ENCODE results near the gene TEX48.
A peak's percentile ranks its signal among the peaks of the same experiment; 100 is the strongest.

TEX48 gene

DNA sequence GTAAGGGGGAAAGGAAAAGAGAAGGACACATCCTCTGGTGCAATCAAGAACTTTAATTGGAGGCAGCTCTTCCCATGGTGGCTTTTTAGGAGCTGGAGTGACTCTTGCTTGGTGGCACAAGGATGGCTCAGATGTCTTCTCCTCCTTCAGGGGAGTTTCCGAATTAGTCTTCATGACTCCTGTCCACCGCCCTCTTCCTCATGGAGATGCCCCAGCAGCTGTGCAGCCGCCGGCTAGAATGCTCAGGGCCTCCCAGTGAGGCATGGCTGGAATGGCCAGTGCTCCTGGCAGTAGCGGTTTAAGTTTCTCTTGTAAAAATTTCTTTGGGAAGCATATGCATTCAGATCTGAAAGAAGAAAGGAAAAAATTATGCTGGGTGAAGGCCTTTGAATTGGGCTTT is 15.6 kb downstream of the TEX48 start:
- no peak for DNase-seq

DNA sequence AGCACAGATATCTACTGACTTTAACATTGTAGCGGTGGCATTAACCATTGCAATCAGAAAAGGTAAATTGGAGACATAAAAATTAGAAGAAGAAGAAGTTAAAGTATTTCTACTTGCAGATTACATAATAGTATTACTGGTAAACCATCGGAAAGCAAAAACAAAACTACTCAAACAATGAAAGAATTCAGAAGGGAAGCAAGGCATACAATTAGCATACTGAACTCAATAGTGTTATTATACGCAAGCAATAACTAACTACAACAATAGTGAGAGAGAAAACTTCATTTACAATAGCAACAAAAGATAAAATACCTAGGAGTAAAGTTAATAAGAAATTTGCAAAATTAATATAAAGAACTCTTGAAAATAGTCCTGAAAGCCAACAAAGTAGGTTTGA is 17.8 kb downstream of the TEX48 start:
- DNase-seq, result no peak

DNA sequence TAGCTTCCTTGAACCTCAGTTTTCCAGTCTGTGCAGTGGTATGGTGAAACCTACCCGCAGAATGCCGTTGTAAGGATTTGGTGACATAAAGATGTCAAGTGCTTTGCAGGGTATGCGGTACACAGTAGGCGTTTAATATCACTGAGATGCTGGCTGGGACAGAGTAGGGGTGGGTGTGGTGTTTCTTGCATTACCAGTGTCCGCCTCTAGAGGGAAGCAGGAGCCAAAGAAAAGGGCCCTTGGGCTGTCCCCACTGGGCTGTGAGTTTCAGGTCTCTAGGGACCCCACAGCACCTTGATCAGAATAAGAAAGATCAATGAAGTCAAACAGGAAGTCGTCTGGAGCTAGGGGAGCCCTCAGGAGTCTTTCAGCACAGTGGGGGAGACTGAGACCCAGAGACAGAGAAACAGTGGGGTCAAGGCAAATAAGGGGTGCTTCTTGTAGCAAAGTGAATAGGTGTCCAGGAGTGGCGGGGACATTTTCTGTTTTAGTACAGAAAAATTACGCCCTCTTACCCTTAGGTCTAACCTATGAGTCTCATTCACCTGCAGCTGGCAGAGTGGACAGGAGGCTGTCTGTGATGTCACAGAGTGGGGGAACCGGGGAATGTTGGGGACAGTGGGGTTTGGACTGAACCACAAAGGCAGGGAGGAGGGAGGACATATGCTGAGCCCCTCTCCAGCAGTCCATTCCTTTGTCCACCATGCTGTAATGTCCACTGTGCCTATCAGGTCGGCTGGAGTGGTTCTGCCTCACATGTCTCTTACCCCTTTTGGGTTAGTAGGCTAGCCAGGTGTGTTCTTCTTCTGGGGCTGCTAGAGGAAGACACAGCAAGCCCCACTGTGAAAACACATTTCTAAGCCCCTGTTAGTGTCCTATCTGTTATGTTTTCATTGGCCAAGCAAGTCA is 19.7 kb downstream of the TEX48 start:
- DNase-seq, result no peak

DNA sequence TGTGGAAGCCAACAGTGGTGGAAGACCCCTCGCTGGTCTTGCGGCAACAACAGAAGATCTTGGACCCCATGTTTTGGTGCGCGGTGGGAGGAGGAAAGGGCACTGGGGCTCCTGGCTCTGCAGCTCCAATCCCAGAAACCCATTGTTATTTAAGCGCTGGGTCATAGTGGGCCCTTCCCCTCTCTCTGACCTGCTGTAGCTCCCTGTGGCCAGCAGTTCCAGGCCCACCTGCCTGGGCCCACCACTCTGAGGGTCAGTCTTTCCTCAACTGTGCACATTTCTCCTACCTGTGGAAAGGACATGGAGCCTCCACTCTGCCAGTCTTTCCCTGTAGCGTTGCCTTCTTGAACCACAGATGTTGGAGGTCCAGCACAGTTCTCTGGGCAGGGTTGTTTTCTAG is 24.3 kb downstream of the TEX48 start, which contains the start of gene TEX53:
Gene TEX53 (minus strand): TSS at position 101 of the 400 bp plus-strand sequence. CDS start 31 bp downstream, at position 70.
- DNase-seq, result no peak

DNA sequence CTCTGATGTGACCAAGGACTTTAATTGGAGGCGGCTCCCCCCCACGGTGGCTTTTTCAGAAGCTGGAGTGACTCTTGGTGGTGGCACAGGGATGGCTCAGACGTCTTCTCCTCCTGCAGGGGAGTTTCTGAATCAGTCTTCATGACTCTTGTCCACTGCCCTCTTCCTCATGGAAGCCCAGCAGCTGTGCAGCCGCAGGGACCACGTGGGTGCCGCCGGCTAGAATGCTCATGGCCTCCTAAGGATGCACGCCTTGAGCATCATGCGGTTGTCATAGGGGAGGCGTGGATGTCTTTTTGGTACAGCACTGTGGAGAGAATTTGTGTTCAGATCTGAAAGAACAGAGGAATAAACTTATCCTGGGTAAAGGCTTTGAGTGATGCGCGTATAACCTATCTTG is 25.7 kb downstream of the TEX48 start:
- no peak for DNase-seq

DNA sequence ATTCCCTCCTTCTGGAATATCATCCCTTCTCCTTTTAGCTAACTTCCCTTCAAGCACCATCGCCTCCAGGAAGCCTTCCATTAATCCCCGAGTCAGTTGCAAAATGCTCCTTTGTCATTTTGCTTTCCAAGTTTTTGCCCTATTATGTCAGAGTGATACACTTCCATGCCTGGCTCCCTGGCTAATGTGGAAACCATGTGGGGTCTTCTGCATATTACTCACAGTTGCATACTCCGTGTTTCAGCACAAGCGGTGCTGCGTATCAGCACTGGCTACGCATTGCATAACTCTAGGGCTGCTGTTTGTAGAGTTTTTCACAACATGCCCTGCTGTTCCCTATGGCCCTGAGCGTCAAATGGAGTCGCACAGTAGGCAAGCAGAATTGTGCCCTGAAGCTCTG is 26.3 kb downstream of the TEX48 start:
- peak; percentile 14 for DNase-seq

DNA sequence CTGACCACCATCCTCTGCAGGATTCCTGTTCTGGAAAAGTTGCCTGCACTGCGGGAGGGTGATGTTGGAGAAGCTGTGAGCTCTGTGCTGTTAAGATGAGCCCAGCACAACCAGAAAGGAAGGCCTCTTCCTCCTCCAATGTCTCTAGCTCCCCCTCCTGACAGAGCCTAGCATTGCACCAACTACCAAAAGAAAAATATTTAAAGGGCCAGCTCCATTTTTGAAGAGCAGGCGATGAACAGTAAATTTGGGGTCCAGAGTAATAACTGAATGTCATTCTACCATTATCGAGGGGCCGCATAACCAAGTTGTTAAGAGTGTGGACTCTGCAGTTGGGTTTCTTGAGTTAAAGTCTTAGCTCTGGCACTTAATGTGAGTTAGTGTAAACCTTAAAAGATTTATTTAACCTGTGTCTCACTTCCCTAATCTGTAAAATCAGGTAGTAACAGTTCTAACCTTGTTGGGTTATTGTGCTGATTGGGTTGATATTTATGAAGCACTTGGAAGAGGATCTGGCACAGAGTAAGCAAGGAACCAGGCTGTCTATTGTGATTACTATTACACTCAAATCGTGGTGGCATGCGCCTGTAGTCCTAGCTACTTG is 28.3 kb downstream of the TEX48 start:
- DNase-seq, result peak; percentile 44

DNA sequence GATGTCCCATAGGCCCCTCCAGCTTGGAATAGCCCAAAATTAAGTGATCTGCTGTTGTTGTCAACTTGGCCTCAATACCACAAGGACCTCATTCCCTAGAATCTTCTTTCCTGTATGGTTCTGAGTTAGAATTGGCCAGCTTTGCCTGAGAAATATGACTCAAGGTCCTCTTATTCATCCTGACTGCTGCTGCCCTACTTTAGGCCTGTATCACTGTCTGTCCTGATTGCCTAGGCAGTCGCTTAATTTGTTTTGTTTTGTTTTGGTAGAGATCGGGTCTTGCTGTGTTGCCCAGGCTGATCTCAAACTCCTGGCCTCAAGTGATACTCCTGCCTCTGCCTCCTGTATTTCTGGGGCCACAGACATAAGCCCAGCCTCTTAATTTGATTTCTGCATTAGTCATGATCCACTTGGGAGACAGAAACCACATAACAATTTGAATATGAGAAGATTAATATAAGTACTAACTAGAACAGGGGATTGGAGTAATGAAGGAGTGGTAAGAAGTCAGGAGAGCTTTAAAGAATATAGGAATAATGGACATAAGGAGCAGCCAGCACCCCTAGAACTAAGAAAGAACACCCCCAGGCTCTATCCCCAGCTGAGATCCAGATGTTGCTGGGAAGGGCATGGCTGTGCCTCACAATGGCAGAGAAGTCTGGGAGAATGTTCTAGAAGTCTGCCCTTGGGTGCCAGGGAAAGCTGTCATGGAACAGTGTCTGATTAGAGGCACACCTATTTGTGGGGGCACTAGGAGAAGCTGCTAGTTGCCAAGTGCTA is 29.0 kb downstream of the TEX48 start:
- no peak for DNase-seq

DNA sequence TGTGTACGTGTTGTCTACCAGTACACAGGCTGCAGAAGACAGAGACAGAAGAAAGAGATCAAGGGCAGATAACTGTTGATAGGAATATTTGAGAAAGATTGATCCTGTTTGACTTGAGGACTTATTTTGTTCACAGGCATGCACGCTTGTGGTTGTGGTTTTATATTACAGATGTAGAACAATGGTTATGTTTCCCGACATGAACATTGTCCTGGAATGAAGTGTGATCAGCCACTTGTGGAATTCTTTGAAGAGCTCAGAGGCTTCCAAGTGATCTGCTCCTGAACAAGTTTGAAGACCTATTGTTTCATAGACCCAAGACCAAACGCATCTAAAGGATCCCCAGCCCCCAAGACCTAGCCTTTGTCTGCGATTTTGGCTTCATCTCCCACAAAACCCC is 38.1 kb downstream of the TEX48 start:
- DNase-seq, result no peak

DNA sequence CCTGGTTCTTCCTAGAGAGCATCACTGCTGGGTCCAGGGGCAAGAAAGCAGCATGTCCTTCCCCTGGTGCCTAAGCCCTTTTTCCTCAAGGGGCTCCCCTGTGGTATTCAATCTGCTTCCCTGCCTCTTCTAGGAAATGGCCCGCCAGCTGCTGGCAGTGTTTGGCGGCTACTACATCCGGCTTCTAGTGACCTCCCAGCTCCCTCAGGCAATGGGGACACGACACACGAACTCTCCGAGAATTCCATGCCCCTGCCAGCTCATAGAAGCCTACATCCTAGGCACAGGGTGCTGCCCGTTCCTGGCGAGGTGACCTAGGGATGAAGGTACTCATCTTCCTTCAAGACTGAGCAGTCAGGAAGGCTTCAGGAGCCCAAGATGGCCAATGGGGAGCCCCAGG is 39.0 kb downstream of the TEX48 start:
- no peak for DNase-seq

DNA sequence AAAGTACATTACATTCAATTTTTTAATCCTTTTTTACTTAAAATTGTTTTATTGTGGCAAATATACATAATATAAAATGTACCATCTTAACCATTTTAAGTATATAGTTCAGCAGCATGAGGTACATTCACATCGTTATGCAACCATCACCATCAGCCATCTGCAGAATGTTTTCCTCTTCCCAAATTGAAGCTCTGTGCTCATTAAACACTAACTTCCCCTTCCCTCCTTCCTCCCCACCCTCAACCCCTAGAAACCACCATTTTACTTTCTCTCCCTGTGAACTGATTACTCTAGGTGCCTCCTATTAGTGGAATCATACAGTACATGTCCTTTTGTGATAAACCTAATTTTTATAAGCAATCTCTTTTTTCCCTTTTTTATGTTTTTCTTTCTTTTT is 40.0 kb downstream of the TEX48 start:
- no peak for DNase-seq

DNA sequence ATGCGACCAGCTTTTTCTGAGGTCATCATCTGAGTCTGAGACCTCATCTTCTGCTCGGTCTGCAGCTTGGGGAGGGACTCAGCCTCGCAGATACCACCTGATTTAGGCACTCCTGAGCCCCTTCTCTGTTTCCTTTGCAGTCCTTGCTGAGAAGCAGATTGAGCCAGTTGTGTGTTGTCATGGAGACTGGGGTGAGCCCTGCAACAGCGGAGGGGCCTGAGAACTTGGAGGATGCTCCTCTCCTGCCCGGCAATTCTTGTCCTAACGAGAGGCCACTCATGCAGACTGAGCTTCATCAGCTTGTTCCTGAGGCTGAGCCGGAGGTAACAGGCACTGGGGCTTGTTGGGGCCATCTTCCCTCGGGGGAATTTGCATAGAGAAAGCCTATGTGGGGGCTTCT is 43.6 kb downstream of the TEX48 start:
- no peak for DNase-seq

DNA sequence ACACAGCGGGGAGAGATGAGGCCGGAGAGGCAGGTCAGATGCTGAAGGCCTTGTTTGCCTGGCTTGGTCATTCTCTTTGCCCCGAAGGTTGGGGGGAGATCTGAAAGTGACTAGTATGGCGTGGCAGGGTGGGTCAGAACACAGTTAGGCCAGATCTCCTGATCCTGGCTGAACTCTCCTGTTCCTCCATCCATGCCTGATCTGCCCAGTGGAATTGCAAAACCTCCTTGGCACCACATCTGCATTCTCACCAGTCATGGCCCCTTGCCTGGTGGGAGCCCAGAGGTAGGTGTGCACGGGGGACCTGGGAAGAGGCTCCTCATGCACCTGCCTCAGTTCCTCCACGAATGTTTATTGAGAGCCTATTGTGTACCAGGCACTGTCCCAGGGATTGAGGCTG is 47.6 kb downstream of the TEX48 start:
- no peak for DNase-seq

DNA sequence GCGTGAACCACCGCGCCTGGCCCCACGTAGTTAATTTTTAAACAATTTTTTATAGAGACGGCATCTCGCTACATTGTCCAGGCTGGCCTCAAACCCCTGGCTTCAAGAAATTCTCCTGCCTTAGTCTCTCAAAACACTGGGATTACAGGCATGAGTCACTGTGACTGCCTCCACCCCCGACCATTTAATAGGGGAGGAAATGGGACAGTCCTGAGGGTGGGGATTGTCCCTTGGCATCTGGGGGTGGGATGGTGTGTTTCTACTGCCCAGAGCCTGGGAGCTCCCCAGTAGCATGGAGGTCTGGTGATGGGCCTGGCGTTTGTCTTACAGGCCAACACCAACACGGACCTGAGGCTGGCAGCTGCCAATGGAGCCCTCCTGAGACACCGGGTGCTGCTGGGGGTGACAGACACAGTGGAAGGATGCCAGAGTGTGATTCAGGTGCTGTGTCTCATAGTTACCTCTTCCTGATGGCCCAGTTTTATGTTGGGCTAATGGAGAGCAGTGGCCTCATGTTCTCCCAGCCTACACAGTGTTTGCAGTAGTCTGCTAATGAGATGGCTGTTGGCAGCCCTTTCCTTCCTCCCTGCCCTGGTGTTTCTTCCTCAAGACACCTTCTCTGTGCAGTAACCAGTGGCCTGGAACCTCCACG is 48.4 kb downstream of the TEX48 start:
- DNase-seq, result no peak

DNA sequence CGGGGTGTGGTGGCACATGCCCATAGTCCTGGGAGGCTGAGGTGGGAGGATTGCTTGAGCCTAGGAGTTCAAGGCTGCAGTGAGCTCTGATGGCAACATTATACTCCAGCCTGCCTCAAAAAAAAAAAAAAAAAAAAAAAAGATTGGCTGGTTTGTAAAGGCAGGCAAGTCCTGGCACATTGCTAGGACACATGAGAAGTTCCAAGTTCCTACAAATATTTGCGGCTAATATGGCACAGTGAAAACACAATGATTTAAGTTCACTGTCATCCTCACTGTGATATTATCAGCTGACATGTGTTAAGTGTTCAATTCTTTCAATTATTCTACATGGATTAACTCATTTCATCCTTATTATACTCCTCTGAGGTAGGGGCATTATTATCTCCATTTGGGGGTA is 50.8 kb downstream of the TEX48 start:
- DNase-seq, result no peak

DNA sequence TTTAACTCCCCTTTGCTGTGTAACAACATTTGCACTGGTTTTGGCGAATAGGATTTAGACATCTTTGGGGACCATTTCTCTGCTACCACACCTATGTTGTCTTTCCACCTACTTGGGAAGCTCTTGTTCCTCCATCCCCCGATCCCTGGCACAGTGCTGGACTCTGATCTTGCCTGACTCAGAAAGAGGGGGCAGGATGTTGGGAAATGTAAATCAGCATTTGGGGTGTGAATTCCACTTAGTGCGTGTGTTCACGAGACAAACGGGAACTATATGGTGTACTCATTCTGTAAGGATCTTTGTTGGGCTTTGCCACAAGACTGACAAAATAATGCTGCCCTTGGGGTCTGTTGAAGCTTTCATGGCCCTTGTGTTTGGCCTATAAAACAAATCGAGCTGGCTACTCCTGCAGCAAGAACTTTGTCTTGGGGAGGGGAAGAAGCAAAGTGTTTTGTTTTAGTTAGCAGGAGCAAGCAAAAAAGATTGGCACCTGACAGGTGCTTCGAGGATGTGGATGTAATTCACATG is 52.4 kb downstream of the TEX48 start:
- DNase-seq, result no peak

DNA sequence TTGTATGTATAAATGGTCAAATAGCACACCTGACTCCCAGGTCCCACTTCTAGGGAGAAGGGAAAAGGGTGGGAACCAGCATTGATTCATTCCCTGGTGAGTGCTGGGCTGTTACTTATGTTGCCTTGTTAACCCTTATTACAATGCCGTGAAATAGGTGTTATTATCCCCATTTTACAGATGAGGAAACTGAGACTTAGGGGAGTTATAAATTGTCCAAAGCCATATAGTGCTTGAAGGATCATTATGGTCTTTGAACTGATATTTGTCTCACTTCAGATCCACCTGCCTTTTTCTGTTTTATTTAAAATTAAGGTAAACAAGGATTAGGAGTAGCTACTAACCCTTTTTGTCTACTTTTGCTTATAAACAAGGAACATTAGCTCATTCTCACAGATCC is 54.4 kb downstream of the TEX48 start:
- no peak for DNase-seq

DNA sequence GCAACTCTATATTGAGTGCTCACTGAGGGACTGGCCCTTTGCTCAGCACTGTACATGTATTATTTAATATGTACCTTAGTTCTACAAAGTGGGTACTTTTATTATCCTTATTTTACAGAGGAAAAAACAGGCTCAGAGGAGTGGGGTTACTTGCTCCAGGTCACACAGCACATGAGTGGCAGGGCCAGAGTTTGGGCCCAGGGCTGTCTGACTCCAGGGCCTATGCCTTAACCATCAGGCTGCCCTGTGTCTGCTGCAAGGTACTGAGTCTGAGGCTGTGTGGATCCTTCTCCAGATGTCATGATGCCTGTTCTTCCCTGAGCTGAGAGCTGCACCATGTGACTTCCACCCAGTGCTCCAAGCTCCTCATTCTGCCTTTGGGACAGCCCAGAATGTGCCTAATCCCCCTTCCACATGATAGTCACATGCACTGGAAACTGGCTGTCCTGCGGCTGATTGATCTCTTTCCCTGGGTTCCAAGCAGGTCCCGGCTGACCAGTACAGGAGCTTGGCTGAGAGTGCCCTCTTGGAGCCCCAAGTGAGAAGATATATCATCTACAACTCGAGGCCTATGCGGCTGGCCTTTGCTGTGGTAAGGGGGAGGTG is 55.5 kb downstream of the TEX48 start:
- DNase-seq, result no peak

DNA sequence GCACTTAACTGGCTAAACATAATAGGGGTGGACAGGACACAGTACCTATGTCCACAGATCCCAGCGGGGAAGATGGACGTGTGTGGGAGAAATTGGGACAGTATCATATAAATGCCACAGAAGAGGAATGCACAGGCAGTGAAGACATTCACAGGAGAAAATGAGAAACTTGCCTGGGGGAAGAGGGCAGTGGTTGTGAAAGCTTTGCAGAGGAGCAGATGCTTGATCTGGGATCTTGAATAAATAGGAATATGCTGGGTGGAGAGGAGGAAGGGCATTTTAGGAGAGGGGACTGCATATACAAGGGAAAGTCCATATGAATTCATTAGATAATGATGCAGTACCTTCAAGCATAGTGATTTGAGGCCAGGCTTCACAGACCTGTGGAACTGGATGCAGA is 57.3 kb downstream of the TEX48 start:
- no peak for DNase-seq

DNA sequence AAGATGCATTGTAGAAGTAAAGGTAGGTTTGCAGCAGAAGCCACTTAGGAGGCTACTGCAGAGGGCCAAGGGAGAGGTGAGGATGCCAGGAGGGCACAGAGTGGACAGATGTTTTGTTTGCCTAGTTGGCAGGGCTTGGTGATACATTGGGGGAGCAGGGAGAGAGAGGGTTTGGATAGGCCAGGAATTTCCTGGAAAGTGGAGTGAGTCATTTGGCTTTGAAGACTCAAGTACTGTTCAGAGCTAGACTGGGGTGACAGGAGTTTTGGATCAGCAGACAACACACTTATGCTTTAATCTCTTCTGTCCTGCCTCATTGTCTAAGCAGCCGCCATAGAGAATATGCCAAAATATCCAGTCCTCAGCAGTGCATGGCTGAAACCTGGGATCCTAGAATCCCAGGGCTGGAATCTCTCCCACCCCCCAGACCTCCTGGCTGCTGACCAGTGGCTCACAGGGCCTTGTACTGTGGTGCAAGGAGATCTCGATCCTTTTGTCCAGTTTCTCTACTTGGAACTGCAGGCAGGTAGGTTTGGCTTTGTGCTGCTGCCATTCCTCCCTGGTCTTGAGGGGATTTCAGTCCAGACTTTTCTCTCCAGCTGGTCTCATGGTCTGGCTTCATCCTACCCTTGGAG is 59.9 kb downstream of the TEX48 start:
- no peak for DNase-seq

DNA sequence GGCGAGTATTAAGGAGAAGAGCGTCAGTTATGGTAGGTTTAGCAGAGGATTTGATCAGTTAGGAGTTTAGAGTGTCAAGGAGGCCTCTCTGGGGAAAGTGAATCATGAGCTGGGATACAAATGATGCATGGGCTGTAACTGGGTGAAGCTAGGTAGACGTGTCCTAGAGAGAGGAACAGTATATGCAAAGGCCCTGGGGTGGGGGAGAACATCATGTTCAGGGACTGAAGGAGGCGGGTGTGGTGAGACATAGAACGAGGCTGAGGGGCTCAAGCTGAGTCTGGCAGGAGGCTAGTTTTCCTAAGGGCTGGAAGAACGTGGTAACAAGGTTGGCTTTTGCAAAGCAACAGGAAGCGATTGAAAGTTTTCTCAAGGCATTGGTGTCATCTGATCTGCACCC is 60.4 kb downstream of the TEX48 start:
- no peak for DNase-seq

DNA sequence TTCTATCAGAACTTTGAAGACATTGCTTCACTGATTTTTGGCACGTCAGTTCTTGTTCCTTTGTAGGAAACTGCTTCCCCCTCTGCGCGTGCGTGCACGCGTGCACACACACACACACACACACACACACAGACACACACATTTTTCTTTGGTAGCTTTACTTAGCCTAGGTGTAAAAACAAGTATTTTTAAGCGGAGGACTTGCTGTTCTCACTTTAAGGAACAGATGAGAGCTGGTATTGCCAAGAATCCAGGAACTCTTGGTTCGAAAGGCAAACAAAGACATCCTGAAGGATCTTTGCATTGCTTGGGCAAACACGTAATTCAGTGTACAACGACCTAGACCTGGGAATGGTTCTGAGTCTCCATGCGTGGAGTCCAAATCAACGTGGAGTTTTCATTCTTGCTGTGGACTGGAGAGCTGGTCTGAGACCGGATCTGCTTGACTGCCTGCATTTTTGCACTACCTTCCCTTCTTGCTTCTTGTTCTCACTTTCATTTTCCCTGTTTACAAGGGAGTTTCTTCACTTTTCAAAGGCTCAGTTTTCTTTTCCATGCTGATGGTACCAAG is 62.7 kb downstream of the TEX48 start:
- no peak for DNase-seq

All from T1000 (cell line).